ENCODE measurements around the gene BRD4.

Gene BRD4

DNA sequence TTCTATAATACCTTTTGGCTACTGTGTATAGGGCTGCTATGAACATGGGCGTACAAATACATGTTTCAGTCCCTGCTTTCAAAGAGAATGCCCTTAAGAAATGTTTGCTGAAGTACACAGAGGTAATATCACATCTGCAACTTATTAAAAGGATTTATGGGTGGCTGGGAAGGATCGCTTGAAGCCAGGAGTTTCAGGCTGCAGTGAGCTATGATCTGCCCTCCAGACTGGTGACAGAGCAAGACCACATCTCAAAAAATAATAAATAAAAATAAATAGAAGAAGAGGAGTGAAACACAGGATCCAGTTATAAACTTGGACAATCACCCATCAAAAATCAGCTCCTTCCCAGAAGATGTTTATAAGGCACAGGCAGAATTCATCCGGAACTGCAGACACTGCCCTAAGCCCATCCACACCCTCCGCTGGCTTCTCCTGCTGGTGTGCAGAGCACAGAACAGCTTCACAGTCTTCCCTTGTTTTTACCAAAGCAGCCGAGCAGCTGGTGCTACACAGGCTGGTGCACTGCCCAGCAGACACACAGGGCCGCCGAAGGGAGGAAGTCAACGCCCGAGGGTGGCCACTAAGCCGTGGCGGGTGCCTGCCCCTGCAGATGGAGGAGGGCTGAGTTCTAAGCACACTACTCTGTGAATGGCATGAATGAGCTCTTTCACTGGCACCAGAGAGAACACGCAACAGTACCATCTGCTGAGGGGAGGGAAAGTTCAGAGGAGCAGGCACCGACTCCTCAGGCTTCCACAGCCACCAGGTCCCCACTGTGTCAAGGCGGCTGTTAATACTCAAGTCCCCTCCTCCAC is 44.0 kb downstream of the BRD4 start:
- no peak for DNase-seq

GRCh38 chr19:15287496-15287895 is 44.8 kb downstream of the BRD4 start:
- DNase-seq = no peak

DNA sequence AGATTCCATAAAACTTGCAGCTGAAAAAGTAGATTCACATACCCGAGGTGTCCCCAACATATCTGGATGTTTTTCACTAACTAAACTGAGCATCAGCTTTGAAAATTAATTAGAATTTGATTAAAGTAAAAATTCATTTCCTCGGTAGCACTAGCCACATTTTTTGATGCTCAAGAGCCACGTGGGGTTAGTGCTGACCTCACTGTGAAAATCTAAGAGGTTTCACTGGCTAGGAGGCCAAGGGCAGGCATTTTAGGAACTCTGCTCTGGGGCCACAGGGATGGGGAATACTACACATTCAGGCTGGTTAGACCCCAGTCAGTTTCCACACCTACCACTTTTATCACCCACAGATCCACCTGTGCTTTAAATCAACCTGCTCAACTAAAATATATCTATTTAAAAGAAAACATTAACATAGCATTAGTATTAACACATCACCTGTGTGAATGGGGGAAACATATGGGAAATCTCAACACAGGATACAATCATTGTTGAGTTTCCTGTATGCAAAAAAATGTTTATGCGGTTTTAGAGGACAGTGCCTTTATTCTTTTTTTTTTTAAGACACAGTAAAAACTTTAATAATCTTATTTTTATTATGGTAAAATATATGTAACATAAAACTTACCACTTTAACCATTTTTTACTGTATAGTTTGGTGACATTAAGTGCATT is 45.5 kb downstream of the BRD4 start:
- no peak for DNase-seq

GRCh38 chr19:15285896-15286591 is 46.3 kb downstream of the BRD4 start:
- peak; percentile 52 for DNase-seq

- no peak for DNase-seq
Observed at GRCh38 chr19:15284896-15285295, 47.4 kb downstream of the BRD4 start.

GRCh38 chr19:15284091-15284490 is 48.2 kb downstream of the BRD4 start:
- DNase-seq = no peak

DNA sequence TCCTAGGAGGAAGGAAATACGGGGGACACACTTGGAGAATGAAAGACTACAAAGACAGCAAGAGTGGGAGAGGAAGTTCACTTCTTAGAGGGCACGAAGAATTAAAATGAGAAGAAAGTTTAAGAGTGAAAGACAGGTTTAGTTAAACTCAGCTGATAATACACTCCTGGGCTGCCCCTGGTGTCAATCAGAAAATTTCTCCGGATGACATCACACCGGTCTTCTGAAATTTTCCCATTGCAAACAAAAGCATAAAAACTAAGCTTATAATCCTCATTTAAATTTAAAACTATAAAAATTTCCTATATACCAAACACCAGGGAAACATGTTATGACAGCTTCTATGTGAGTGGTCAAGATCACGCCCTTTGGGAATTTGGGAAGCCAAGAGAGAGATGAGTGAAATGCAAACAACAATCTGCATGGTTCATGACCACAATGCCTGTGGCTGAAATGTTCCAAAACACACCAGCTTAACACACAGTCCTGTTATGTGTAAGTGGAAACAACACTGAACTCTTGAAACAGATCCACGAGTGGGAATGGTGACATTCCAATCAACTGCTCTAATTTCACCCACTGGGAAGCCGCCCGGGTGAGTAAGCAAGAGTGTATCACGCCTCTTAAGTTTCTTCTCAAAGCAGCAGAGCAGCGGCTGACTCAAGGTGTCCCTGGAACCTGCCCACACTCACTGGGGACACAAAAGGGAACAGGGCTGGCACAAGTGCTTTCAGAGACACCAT is 49.0 kb downstream of the BRD4 start:
- DNase-seq = peak; percentile 47

DNA sequence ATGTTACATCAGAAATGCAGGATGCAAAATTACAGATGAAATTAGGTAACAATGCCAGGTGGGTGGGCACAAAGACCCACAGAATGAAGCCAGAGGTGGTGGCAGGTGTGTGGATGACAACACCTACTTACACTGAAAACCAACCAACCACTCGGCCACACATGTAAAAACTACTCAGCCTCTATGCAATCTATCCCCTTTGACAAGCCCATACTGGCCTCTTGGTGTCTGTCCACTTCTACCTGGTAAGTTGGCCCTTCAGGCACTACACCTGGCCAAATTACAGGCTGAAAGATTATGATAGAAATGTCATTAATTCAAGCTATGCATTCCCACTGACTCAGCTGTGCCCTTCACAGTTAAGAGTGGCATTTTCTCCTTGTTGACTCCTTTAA is 50.0 kb downstream of the BRD4 start:
- DNase-seq = no peak

DNA sequence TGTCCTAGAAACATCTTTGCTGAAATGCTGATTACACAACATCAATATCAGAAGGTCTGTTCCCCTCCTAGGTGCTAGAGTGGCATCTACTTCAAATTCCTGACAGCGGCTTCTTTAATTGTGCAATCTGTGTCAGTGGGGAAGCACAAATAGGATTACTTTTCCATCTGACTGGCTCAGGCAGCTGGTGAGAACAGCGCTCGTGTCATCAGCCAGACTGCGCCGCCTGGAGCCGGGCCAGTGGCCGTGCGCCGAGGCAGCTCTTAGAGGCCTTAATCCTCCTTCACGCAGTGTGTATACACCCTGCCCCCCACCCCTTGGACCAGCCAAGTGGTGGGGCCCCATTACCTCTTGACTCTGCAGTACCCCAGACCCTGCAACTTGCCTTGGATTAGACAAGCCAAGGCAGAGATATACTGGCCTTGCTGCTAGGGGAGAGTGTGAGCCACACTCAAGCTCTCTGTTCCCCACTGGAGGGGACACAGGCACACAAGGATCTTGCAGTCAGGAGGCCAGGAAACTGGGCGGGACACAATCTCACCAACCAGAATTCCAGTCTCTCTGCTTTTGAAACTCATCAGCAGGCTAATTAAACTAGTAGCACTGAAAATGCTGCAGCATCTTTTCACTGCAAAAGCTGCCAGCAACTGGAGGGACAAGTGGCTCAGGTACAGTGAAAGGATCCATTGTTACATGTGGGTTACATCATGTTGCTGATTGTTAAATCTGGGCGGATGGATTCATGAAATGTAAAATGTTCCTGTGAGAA is 51.2 kb downstream of the BRD4 start:
- peak; percentile 59 for DNase-seq

- no peak for DNase-seq
Observed at GRCh38 chr19:15280048-15280725, 52.2 kb downstream of the BRD4 start.

GRCh38 chr19:15279326-15279904 is 52.9 kb downstream of the BRD4 start:
- DNase-seq = peak; percentile 21

GRCh38 chr19:15276620-15277215 is 55.6 kb downstream of the BRD4 start:
- no peak for DNase-seq

GRCh38 chr19:15274477-15274876 is 57.9 kb downstream of the BRD4 start:
- DNase-seq = no peak

- no peak for DNase-seq
Observed at GRCh38 chr19:15269806-15270205, 62.5 kb downstream of the BRD4 start.

DNA sequence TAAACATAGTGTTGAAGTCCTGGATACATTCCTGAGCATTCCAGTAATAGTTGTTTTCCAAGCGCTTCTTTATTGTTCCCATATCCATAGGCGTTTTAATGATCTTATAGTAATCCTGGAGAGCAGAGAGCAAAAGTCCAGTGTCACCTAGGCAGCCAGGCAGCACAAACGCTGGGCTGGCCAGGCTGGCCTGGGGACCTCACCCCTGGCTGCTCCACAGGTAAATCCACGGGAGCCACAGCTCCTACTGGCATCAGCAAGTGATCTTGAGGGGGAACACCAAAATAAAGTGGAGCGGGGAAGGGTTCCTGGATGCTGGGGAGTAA is 63.4 kb downstream of the BRD4 start:
- no peak for DNase-seq

GRCh38 chr19:15268192-15268927 is 64.0 kb downstream of the BRD4 start:
- no peak for DNase-seq

- no peak for DNase-seq
Observed at GRCh38 chr19:15266683-15267082, 65.7 kb downstream of the BRD4 start.

- DNase-seq = no peak
Observed at GRCh38 chr19:15265850-15266248, 66.5 kb downstream of the BRD4 start.

DNA sequence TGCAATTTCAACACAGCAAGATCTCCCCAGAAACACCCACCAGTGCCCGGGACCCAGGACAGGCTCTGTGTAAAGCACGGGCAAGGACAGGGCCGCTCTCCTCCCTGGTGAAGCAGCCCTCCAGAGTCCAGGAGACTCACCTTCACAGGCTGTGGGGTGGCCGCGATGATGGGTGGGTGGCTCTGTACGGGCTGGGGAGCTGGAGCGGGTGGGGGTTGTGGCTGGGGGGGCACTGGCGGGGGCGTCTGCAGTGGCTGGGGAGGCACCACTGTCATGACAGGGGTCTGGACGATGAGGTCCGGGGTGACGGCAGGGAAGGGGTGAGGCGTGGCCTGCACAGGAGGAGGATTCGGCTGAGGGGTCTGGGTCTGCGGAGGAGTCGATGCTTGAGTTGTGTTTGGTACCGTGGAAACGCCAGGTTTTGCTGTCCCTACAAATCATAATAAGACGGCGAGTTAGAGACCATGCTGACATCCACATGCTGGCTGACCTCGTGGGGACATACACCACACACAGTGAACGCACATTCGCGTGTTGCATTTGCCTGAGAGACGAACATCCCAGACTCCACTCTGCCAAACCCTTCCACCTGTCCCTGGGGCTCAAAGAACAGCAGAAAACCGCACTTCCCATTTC is 67.0 kb downstream of the BRD4 start:
- no peak for DNase-seq

GRCh38 chr19:15264933-15265206 is 67.5 kb downstream of the BRD4 start:
- no peak for DNase-seq
